Epithelial cell of esophagus (primary cell): Measurements from ENCODE around the gene POLR2J.

Experiments
- DNase-seq: peaks from one replicate; pipeline ENCODE4 v3.0.0; 2010; ENCODE audit warnings: low read depth
- H3K4me3 ChIP-seq: 2 replicates; pipeline ENCODE4 v1.5.1; 2011; ENCODE audit warnings: mild to moderate bottlenecking, low read length, control low read depth
- CTCF ChIP-seq: IDR thresholded peaks from 2 replicates; pipeline ENCODE4 v1.5.1; 2011; ENCODE audit warnings: low read depth, mild to moderate bottlenecking, low read length, control low read depth, inconsistent platforms; ENCODE audit not compliant: insufficient read depth; ENCODE audit errors: missing control alignments

POLR2J gene

DNA sequence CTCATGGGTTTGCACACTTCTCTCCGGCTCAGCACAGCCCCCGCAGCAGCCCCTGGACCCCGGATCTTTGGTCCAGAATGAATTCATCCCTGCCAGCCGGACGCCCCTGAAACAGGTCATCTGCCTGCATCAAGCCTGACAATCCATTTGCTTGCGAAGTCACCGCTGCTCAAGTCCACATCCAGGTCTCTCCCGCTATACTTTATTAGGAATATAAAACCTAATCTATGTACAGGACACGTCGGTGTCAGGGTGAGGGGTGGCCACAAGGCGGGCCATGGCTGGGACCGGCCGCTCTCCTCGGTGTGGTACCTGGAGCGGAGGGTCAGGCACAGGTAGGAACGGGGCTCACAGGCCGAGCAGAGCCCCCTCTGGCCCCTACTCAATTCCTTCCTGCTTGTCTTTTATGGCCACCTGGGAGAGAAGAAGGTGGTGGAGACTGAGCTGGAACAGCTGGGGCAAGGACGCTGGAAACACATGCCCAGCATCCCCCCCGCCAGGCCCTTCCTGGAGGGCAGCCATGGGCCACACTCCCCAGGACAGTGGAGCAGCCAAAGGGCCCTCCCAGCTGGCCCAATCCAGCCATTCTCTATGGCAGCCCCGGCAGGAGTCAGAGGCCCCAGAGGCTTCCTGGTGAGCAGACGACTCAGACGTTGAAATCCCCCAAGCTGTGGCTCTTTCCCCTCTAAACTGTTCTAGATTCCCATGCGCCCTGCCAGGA, 5.3 kb downstream of the POLR2J start:
- DNase-seq: no peak

DNA sequence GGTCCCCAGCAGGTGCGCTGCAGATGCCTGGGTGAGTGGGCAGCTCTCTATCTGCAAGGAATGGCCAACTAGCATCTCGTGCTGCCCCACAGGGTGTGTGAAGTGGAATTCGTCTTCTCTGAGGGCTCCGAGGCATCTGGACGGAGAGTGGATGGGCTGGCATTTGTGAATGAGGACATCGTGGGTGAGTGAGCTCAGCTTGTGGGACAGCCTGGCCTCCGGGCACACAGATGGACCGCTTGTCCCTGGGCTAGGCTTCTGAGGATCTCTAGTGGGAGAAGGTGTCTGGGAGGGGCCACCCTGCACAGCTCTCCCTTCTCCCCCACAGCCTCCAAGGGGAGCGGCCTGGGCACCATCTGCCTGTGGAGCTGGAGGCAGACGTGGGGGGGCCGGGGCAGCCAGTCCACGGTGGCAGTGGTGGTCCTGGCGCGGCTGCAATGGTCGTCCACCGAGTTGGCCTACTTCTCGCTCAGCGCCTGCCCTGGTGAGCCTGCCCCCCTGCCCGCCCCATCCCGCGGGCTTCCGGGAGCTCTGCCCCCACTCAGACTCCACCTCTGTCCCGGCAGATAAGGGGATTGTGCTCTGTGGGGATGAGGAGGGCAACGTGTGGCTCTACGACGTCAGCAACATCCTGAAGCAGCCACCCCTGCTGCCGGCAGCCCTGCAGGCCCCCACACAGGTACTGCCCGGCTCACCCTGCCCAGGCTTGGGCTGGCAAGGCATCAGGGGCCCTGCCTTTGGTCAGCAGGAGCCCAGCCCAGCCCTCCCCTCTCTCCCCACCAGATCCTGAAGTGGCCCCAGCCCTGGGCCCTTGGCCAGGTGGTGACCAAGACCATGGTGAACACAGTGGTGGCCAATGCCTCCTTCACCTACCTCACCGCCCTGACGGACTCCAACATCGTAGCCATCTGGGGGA, 6.3 kb downstream of the POLR2J start:
- no peak for DNase-seq
- TF ChIP-seq CTCF: no peak
- no peak overlapping the region for H3K4me3 ChIP-seq

More for the DNA sequence above, 5.3 kb downstream of the POLR2J start:
- TF ChIP-seq CTCF: no peak
- no peak overlapping the region for H3K4me3 ChIP-seq

DNA sequence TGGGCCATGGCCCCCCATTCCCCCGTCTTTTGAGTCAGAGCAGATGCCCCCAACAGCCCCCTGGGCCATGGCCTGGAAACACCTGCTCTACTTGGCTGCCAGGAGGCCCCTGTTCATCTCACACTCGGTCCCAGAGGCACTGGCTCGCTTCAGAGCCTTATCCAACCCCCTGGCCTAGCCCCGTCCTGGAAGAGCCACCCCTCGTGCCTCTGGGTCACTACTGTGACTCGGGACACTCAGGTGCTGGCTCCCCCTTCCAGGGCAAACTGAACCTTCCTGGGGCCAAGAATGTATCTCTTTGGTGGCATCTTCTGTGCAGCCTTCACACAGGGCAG, 7.0 kb downstream of the POLR2J start:
- DNase-seq: no peak
- TF ChIP-seq CTCF: no peak
- no peak overlapping the region for H3K4me3 ChIP-seq

DNA sequence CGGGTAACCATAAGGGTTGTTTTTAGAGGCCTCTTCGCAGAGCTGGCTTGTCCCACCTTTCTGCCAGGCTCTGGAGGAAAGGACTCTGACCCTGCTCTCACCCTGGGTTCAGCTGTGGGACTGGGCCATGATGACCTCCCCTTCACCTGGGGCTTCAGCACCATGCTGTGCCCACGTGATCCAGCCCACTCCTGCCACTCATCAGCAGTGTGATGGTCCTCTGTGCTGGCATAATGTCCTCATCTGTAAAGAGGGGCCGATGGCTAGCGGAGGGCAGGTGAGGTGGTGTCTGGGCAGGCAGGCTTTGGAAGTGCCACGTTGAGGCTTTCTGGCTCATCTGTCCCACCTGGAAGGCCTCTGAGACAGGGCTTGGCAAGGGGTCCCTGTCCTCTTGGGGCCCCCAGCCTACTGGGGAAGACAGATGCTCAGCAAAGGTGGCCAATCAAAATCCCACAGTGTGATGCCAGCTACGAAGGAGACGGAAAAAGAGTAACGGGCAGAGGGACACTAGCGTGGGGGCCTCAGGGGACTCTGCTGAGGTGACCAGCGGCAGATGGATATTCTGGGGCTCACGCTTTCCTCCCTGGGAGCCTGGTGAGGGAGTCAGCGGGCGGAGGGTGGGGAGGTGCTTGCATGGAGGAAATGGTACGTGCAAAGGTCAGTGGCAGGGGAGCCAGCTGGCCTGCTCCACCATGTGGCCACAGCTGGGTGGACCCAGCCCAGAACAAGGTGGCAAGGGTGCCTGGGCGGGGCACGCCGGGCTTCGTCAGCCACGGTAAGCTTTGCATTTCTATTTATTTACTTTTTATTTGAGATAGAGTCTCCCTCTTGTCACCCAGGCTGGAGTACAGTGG, 8.5 kb downstream of the POLR2J start:
- no peak overlapping the region for H3K4me3 ChIP-seq
- TF ChIP-seq CTCF: no peak
- DNase-seq: no peak

- TF ChIP-seq CTCF: no peak
- no peak for DNase-seq
- no peak overlapping the region for H3K4me3 ChIP-seq
These were observed 9.3 kb downstream of the POLR2J start for GRCh38 chr7:102469351-102469971.
